Caco-2 (cell line): Measurements from ENCODE around the gene ZNF91. TPM values are rescaled to one million over a fixed set of nuclear protein-coding genes. Genes with fewer than 3 reads are reported as not detected.
"Not testable (repeated sequence)": the region's sequence is repeated elsewhere in the genome, so short reads cannot be mapped to it uniquely, and the experiment has no call there.

Experiments used
- BruUV-seq: library from RNA; stranded (reverse); fragments of 400-500 nt; replicated peaks from 2 replicates; lab custom pipeline; 2021; lab: Mats Ljungman, UMichigan
- CTCF ChIA-PET: fragments of 300-600 bp; sonication (Branson Sonifier 250); formaldehyde crosslinking; loops from one replicate; lab custom pipeline; 2022; ENCODE audit warnings: antibody characterized with exemption; lab: Charles Lee
- POLR2A ChIA-PET: fragments of 300-600 bp; sonication (Branson Sonifier 250); formaldehyde crosslinking; loops from one replicate; lab custom pipeline; 2022; ENCODE audit warnings: antibody characterized with exemption; lab: Charles Lee
- DNase-seq, 2 experiments: peaks; one replicate each; pipeline versions ENCODE4 v3.0.0 to v3.0.0-alpha.2; 2020 to 2022
- H3K27me3 ChIP-seq: replicated peaks from 2 replicates; pipeline ENCODE4 v1.6.0; 2011; ENCODE audit warnings: low read length; ENCODE audit not compliant: control insufficient read depth, insufficient read depth
- H3K36me3 ChIP-seq: 2 replicates; pipeline ENCODE4 v1.5.1; 2011; ENCODE audit warnings: low read length; ENCODE audit not compliant: control insufficient read depth, insufficient read depth
- H3K4me1 ChIP-seq: fragments of 250-450 bp; sonication (Bioruptor Pico); 2 replicates; pipeline ENCODE4 v1.5.1; 2020; ENCODE audit warnings: mild to moderate bottlenecking
- H3K4me3 ChIP-seq: 2 replicates; pipeline ENCODE4 v1.5.1; 2011; ENCODE audit warnings: low read depth, mild to moderate bottlenecking, control low read depth, low read length
- H3K9me3 ChIP-seq: fragments of 250-450 bp; sonication (Bioruptor Pico); 2 replicates; pipeline ENCODE4 v1.5.1; 2020; ENCODE audit warnings: mild to moderate bottlenecking, moderate library complexity
- H3K27ac Mint-ChIP-seq: one replicate; pipeline ENCODE4 v1.8.0; 2022; ENCODE audit warnings: mixed read lengths; ENCODE audit not compliant: unreplicated experiment
- H3K27me3 Mint-ChIP-seq: one replicate; pipeline ENCODE4 v1.8.0; 2022; ENCODE audit warnings: mixed read lengths; ENCODE audit not compliant: insufficient read depth, unreplicated experiment
- H3K36me3 Mint-ChIP-seq: one replicate; pipeline ENCODE4 v1.8.0; 2022; ENCODE audit warnings: mild to moderate bottlenecking, mixed read lengths; ENCODE audit not compliant: insufficient read depth, unreplicated experiment
- H3K4me1 Mint-ChIP-seq: one replicate; pipeline ENCODE4 v1.8.0; 2022; ENCODE audit warnings: low read depth, mixed read lengths; ENCODE audit not compliant: unreplicated experiment
- H3K4me3 Mint-ChIP-seq: one replicate; pipeline ENCODE4 v1.8.0; 2022; ENCODE audit warnings: mild to moderate bottlenecking, moderate library complexity, mixed read lengths; ENCODE audit not compliant: unreplicated experiment
- H3K9me3 Mint-ChIP-seq: one replicate; pipeline ENCODE4 v1.8.0; 2022; ENCODE audit warnings: mixed read lengths; ENCODE audit not compliant: unreplicated experiment
- CTCF ChIP-seq, 2 experiments: fragments of 200-600 bp in 1 of 2; IDR thresholded peaks; 1 replicate in 1 of 2; 2 replicates in 1 of 2; pipeline versions ENCODE4 v1.5.1 to v1.8.0; 2011 to 2022; ENCODE audit warnings: antibody characterized with exemption in 1 of 2, control low read depth in 1 of 2, inconsistent platforms in 1 of 2, low read depth in 1 of 2, low read length in 1 of 2, mild to moderate bottlenecking in 1 of 2, moderate library complexity in 1 of 2; ENCODE audit not compliant: insufficient read depth in 1 of 2, severe bottlenecking in 1 of 2, unreplicated experiment in 1 of 2
- intact Hi-C: fragments of 100-400 bp; cut with micrococcal nuclease; formaldehyde crosslinking; loops from one replicate; pipeline ENCODE4 v1.10.0; 2022; ENCODE audit not compliant: unreplicated experiment
- total RNA-seq: library from RNA; stranded (reverse); gene quantifications from 2 replicates; pipeline ENCODE4 v1.2.3, GENCODE V29; 2022

The ZNF91 gene
- total RNA-seq, 1 experiment from 2014 or later = 23.7 TPM

GRCh38 chr19:23381114-23381513 is 14.2 kb downstream of the ZNF91 start:
- H3K4me1 Mint-ChIP-seq = no peaks in the 10 kb centered on the region

GRCh38 chr19:23379671-23380070 is 15.6 kb downstream of the ZNF91 start:
- H3K4me3 ChIP-seq, BruUV-seq, CTCF ChIA-PET, H3K36me3 ChIP-seq, H3K27ac Mint-ChIP-seq, intact Hi-C loops, H3K27me3 ChIP-seq, DNase-seq, H3K27me3 Mint-ChIP-seq, H3K4me3 Mint-ChIP-seq, POLR2A ChIA-PET, H3K4me1 ChIP-seq, H3K4me1 Mint-ChIP-seq: not testable (repeated sequence)
- Mint-ChIP-seq H3K36me3 (peaks cover 60% of the 10 kb centered on the region), H3K9me3 (peaks cover 14% of the 10 kb centered on the region)
- H3K9me3 ChIP-seq = peaks cover 13% of the 10 kb centered on the region; the same call in 1 of the 2 replicates

More at GRCh38 chr19:23381114-23381513, 14.2 kb downstream of the ZNF91 start:
- TF ChIP-seq CTCF (IDR thresholded peaks at IDR 0.05; ENCODE audit: insufficient read depth in 1 of 2, low read depth in 1 of 2, low read length in 1 of 2, severe bottlenecking in 1 of 2, unreplicated experiment in 1 of 2) = no peak
- no TSS peak for BruUV-seq
- Mint-ChIP-seq H3K9me3 (peaks cover 19% of the 10 kb centered on the region), H3K4me3 (no peak overlapping the region), H3K27me3 (no peaks in the 10 kb centered on the region), H3K36me3 (peaks cover 51% of the 10 kb centered on the region), H3K27ac (no peak overlapping the region)
- Histone ChIP-seq H3K4me3 (no peak overlapping the region), H3K27me3 (no peaks in the 10 kb centered on the region), H3K9me3 (peaks cover 14% of the 10 kb centered on the region; the same call in 1 of the 2 replicates), H3K36me3 (peaks cover 5% of the 10 kb centered on the region; the same call in 1 of the 2 replicates), H3K4me1 (no peaks in the 10 kb centered on the region)
- intact Hi-C loops = no loop called here
- ChIA-PET POLR2A (no interaction called here), CTCF (no interaction called here)
- no peak for DNase-seq

GRCh38 chr19:23378948-23379347 is 16.3 kb downstream of the ZNF91 start:
- Mint-ChIP-seq H3K27ac (no peak overlapping the region), H3K36me3 (peaks cover 60% of the 10 kb centered on the region), H3K9me3 (peaks cover 10% of the 10 kb centered on the region), H3K4me1 (no peaks in the 10 kb centered on the region), H3K4me3 (no peak overlapping the region), H3K27me3 (no peaks in the 10 kb centered on the region)
- Histone ChIP-seq H3K4me3 (no peak overlapping the region), H3K36me3 (no peaks in the 10 kb centered on the region; the same call in 1 of the 2 replicates), H3K9me3 (peaks cover 13% of the 10 kb centered on the region; the same call in 1 of the 2 replicates), H3K4me1 (no peaks in the 10 kb centered on the region), H3K27me3 (no peaks in the 10 kb centered on the region)
- DNase-seq = no peak
- BruUV-seq = no TSS peak
- TF ChIP-seq CTCF (IDR thresholded peaks at IDR 0.05; ENCODE audit: insufficient read depth in 1 of 2, low read depth in 1 of 2, low read length in 1 of 2, severe bottlenecking in 1 of 2, unreplicated experiment in 1 of 2) = no peak
- CTCF ChIA-PET = no interaction called here
- POLR2A ChIA-PET = no interaction called here
- intact Hi-C loops = no loop called here
